H1 (cell line): ENCODE results near the gene PLEKHM3. TPM values are rescaled to one million over a fixed set of nuclear protein-coding genes. Genes with fewer than 3 reads are reported as not detected.
A peak's percentile ranks its signal among the peaks of the same experiment; 100 is the strongest.

Experiments
- CTCF ChIA-PET: fragments of 300-600 bp; sonication (Branson Sonifier 250); formaldehyde crosslinking; loops from one replicate; lab custom pipeline; 2021; ENCODE audit not compliant: partially characterized antibody; lab: Charles Lee
- POLR2A ChIA-PET: fragments of 300-600 bp; sonication (Branson Sonifier 250); formaldehyde crosslinking; loops from one replicate; lab custom pipeline; 2021; ENCODE audit warnings: inconsistent platforms; ENCODE audit not compliant: partially characterized antibody; lab: Charles Lee
- DNase-seq, 2 experiments: peaks; one replicate each; pipeline versions ENCODE4 v3.0.0 to v3.0.0-alpha.2; 2010 to 2022; ENCODE audit warnings: low spot score in 2 of 2, low read depth in 1 of 2, mixed read lengths in 1 of 2
- FAIRE-seq: peaks from 2 replicates; lab custom pipeline; 2011; peaks lifted over from hg19 to GRCh38; lab: Jason Lieb, UNC
- H2AFZ ChIP-seq: 2 replicates; pipeline ENCODE4 v1.8.1; 2012; ENCODE audit warnings: low read length, inconsistent platforms
- H2AK5ac ChIP-seq: 2 replicates; pipeline ENCODE4 v1.6.1; 2013; ENCODE audit warnings: low read depth, low read length
- H2BK120ac ChIP-seq: replicated peaks from 2 replicates; pipeline ENCODE3; 2013; ENCODE audit warnings: low read depth, low read length, inconsistent platforms
- H2BK12ac ChIP-seq: 2 replicates; pipeline ENCODE4 v1.6.1; 2013; ENCODE audit warnings: low read depth, low read length
- H2BK15ac ChIP-seq: 2 replicates; pipeline ENCODE4 v1.6.1; 2013; ENCODE audit warnings: low read length
- H2BK20ac ChIP-seq: 2 replicates; pipeline ENCODE4 v1.6.1; 2013; ENCODE audit warnings: low read length
- H2BK5ac ChIP-seq: 2 replicates; pipeline ENCODE4 v1.6.1; 2013; ENCODE audit warnings: low read depth, low read length
- H3K14ac ChIP-seq: 2 replicates; pipeline ENCODE4 v1.6.1; 2013; ENCODE audit warnings: inconsistent platforms; ENCODE audit not compliant: insufficient read length
- H3K18ac ChIP-seq: 2 replicates; pipeline ENCODE4 v1.6.1; 2013; ENCODE audit warnings: low read length; ENCODE audit errors: extremely low read depth
- H3K23ac ChIP-seq: 2 replicates; pipeline ENCODE4 v1.6.1; 2013; ENCODE audit warnings: inconsistent platforms; ENCODE audit not compliant: insufficient read length
- H3K23me2 ChIP-seq: 2 replicates; pipeline ENCODE4 v1.6.1; 2013; ENCODE audit warnings: low read depth, low read length
- H3K27ac ChIP-seq: 2 replicates; pipeline ENCODE4 v1.6.1; 2011; ENCODE audit warnings: low read depth, low read length, inconsistent platforms
- H3K27me3 ChIP-seq, 4 experiments: replicated peaks in 1 of 4; 1 replicate in 1 of 4; 2 replicates in 3 of 4; pipeline versions ENCODE4 v1.6.1 to v1.8.1; 2011 to 2013; ENCODE audit warnings: low read length in 3 of 4, mild to moderate bottlenecking in 3 of 4, inconsistent platforms in 2 of 4, mixed read lengths in 2 of 4, moderate library complexity in 1 of 4; ENCODE audit not compliant: control insufficient read depth in 3 of 4, insufficient read depth in 3 of 4; ENCODE audit errors: extremely low read depth in 1 of 4
- H3K36me3 ChIP-seq, 4 experiments: 2 replicates each; pipeline versions ENCODE4 v1.6.1 to v1.8.1; 2011 to 2013; ENCODE audit warnings: mild to moderate bottlenecking in 4 of 4, low read length in 3 of 4, moderate library complexity in 2 of 4, control low read depth in 1 of 4, inconsistent platforms in 1 of 4; ENCODE audit not compliant: insufficient read depth in 4 of 4, control insufficient read depth in 2 of 4
- H3K4ac ChIP-seq: replicated peaks from 2 replicates; pipeline ENCODE3; 2013; ENCODE audit warnings: low read length, low read depth, mixed read lengths, inconsistent platforms; ENCODE audit not compliant: insufficient read length
- H3K4me1 ChIP-seq, 4 experiments: replicated peaks in 1 of 4; 1 replicate in 1 of 4; 2 replicates in 3 of 4; pipeline versions ENCODE4 v1.6.1 to v1.8.1; 2011 to 2013; ENCODE audit warnings: low read length in 3 of 4, inconsistent platforms in 2 of 4, mixed read lengths in 1 of 4; ENCODE audit not compliant: insufficient read depth in 4 of 4, control insufficient read depth in 3 of 4
- H3K4me2 ChIP-seq, 2 experiments: 2 replicates each; pipeline versions ENCODE4 v1.6.1 to v1.8.1; 2011 to 2013; ENCODE audit warnings: low read depth in 2 of 2, low read length in 2 of 2, control low read depth in 1 of 2, inconsistent platforms in 1 of 2, mild to moderate bottlenecking in 1 of 2; ENCODE audit not compliant: insufficient read depth in 1 of 2
- H3K4me3 ChIP-seq, 4 experiments: fragments of 200-600, 300-600 bp in 1 of 4; sonication (generic), shearing (Covaris generic), sonication (Bioruptor Twin) in 1 of 4; 2 replicates each; pipeline versions ENCODE4 v1.5.1 to v1.8.1; 2011 to 2016; ENCODE audit warnings: low read length in 4 of 4, low read depth in 3 of 4, control low read depth in 2 of 4, inconsistent platforms in 2 of 4, mild to moderate bottlenecking in 2 of 4, mixed read lengths in 1 of 4, moderate library complexity in 1 of 4; ENCODE audit not compliant: insufficient read depth in 2 of 4; ENCODE audit errors: extremely low read depth in 1 of 4
- H3K56ac ChIP-seq: replicated peaks from 2 replicates; pipeline ENCODE3; 2013; ENCODE audit warnings: low read depth, mild to moderate bottlenecking, mixed read lengths, low read length, inconsistent platforms; ENCODE audit not compliant: insufficient read length
- H3K79me1 ChIP-seq: 2 replicates; pipeline ENCODE4 v1.6.1; 2013; ENCODE audit warnings: low read depth, low read length, control low read depth
- H3K79me2 ChIP-seq, 2 experiments: 2 replicates each; pipeline versions ENCODE4 v1.6.1 to v1.8.1; 2012 to 2013; ENCODE audit warnings: low read length in 2 of 2, mild to moderate bottlenecking in 2 of 2, inconsistent platforms in 1 of 2; ENCODE audit not compliant: insufficient read depth in 2 of 2, control insufficient read depth in 1 of 2
- H3K9ac ChIP-seq, 4 experiments: replicated peaks in 1 of 4; 1 replicate in 1 of 4; 2 replicates in 3 of 4; pipeline versions ENCODE4 v1.6.1 to v1.8.1; 2011 to 2013; ENCODE audit warnings: low read depth in 3 of 4, low read length in 3 of 4, control low read depth in 2 of 4, mild to moderate bottlenecking in 2 of 4, moderate library complexity in 2 of 4, inconsistent platforms in 1 of 4; ENCODE audit errors: extremely low read depth in 1 of 4
- H3K9me3 ChIP-seq, 2 experiments: 2 replicates each; pipeline versions ENCODE4 v1.6.1 to v1.8.1; 2012 to 2013; ENCODE audit warnings: mild to moderate bottlenecking in 2 of 2, moderate library complexity in 2 of 2, control low read depth in 1 of 2, inconsistent platforms in 1 of 2, low read depth in 1 of 2, low read length in 1 of 2, mixed read lengths in 1 of 2; ENCODE audit not compliant: insufficient read depth in 2 of 2
- H4K20me1 ChIP-seq, 2 experiments: replicated peaks in 1 of 2; 2 replicates each; pipeline versions ENCODE3 to v1.8.1; 2011 to 2013; ENCODE audit warnings: inconsistent platforms in 2 of 2, low read length in 2 of 2, mild to moderate bottlenecking in 1 of 2; ENCODE audit not compliant: insufficient read depth in 2 of 2, control insufficient read depth in 1 of 2
- H4K5ac ChIP-seq: 2 replicates; pipeline ENCODE4 v1.6.1; 2013; ENCODE audit warnings: low read length, low read depth, mixed read lengths, inconsistent platforms; ENCODE audit not compliant: insufficient read length
- H4K8ac ChIP-seq: 2 replicates; pipeline ENCODE4 v1.8.0; 2013; ENCODE audit warnings: mild to moderate bottlenecking, moderate library complexity, low read length, inconsistent platforms; ENCODE audit not compliant: insufficient read depth; ENCODE audit errors: extremely low read depth
- H4K91ac ChIP-seq: replicated peaks from 2 replicates; pipeline ENCODE3; 2013; ENCODE audit warnings: low read length, mixed read lengths, inconsistent platforms; ENCODE audit not compliant: insufficient read length
- ASH2L ChIP-seq: fragments of 200-600, 300-600 bp; sonication (generic); IDR thresholded peaks from one replicate; pipeline ENCODE4 v1.7.1; 2017; ENCODE audit warnings: low read length
- HDAC6 ChIP-seq: IDR thresholded peaks from one replicate; pipeline ENCODE4 v1.7.1; 2012; ENCODE audit warnings: low read depth, mild to moderate bottlenecking, inconsistent platforms, low read length, moderate library complexity
- KDM4A ChIP-seq: IDR thresholded peaks from one replicate; pipeline ENCODE4 v1.7.1; 2012; ENCODE audit warnings: low read depth, mild to moderate bottlenecking, moderate library complexity, low read length, inconsistent platforms; ENCODE audit not compliant: severe bottlenecking
- KDM5A ChIP-seq: fragments of 200-600 bp; IDR thresholded peaks from 2 replicates; pipeline ENCODE4 v1.7.1; 2012; ENCODE audit warnings: mild to moderate bottlenecking, low read length, inconsistent platforms, mixed read lengths
- NANOG ChIP-seq: IDR thresholded peaks from 2 replicates; pipeline ENCODE4 v1.6.1; 2011; ENCODE audit warnings: low read length, low read depth, mild to moderate bottlenecking, inconsistent platforms; ENCODE audit not compliant: insufficient read depth, poor library complexity, severe bottlenecking
- PHF8 ChIP-seq: fragments of 200-600 bp; sonication (generic); conservative IDR thresholded peaks from 2 replicates; pipeline ENCODE4 v1.7.1; 2012; ENCODE audit warnings: low read depth, mild to moderate bottlenecking, inconsistent platforms, low read length, moderate library complexity
- POLR2A ChIP-seq, 2 experiments: IDR thresholded peaks; 1 replicate in 1 of 2; 2 replicates in 1 of 2; pipeline ENCODE4 v1.6.1; 2011; ENCODE audit warnings: low read depth in 2 of 2, low read length in 2 of 2, mild to moderate bottlenecking in 2 of 2; ENCODE audit errors: control extremely low read depth in 1 of 2
- POLR2AphosphoS5 ChIP-seq: IDR thresholded peaks from 2 replicates; pipeline ENCODE4 v1.6.1; 2011; ENCODE audit warnings: low read depth, low read length
- RAD21 ChIP-seq, 2 experiments: IDR thresholded peaks in 1 of 2; conservative IDR thresholded peaks in 1 of 2; 2 replicates each; pipeline ENCODE4 v1.6.1; 2011; ENCODE audit warnings: low read depth in 2 of 2, low read length in 2 of 2, improper control_type of control experiment in 1 of 2, inconsistent platforms in 1 of 2, mild to moderate bottlenecking in 1 of 2, moderate library complexity in 1 of 2
- RBBP5 ChIP-seq: IDR thresholded peaks from 2 replicates; pipeline ENCODE4 v1.7.1; 2012; ENCODE audit warnings: low read depth, mild to moderate bottlenecking, inconsistent platforms, low read length, moderate library complexity, borderline replicate concordance
- SIX5 ChIP-seq: IDR thresholded peaks from 2 replicates; pipeline ENCODE4 v1.6.1; 2011; ENCODE audit warnings: mild to moderate bottlenecking, low read depth, low read length
- TAF1 ChIP-seq: IDR thresholded peaks from 2 replicates; pipeline ENCODE4 v1.6.1; 2011; ENCODE audit warnings: mild to moderate bottlenecking, low read depth, low read length
- WGBS, 2 experiments: shearing (Covaris generic) in 1 of 2; methylation state at CpG; one replicate each; pipeline versions ENCODE4 v1.1.6 to v1.1.7; 2013 to 2015; ENCODE audit warnings: low lambda C conversion rate in 2 of 2, mixed read lengths in 2 of 2, inconsistent platforms in 1 of 2, low coverage in 1 of 2, missing lambda C conversion rate in 1 of 2; ENCODE audit not compliant: insufficient replicate concordance in 2 of 2, insufficient coverage in 1 of 2, insufficient read length in 1 of 2; ENCODE audit errors: extremely low coverage in 1 of 2, missing lambda C conversion rate in 1 of 2; 5-methylcytosine and 5-hydroxymethylcytosine counted together
- polyA plus RNA-seq, 7 experiments: library from polyadenylated mRNA; depleted of rRNA in 3 of 7; stranded (reverse) in 5 of 7; unstranded in 2 of 7; fragments of >200 nt in 5 of 7; fragments of 200-250 nt in 2 of 7; gene quantifications; 1 replicate in 5 of 7; 2 replicates in 1 of 7; 4 replicates in 1 of 7; pipeline versions ENCODE4 v1.2.1 to v1.2.3, GENCODE V29; 2011 to 2013; ENCODE audit warnings: missing spikeins in 2 of 7, mixed read lengths in 2 of 7
- total RNA-seq: library from RNA; stranded (reverse); fragmentation: NEBNext Ultra II Directional; extraction: Animal tissue kit (Norgen Biotek cat#: 25700); gene quantifications from 2 replicates; pipeline ENCODE4 v1.2.1, GENCODE V29; 2021

The PLEKHM3 gene
- total and polyA plus RNA-seq, 2 of the 8 experiments (the other 6 are each of a cell fraction or from before 2014, with no cell fraction given): 2.3 to 5.8 TPM

- Histone ChIP-seq H2BK12ac (no peak overlapping the region), H3K36me3 (peaks cover 0 to 14% (median 2%) of the 10 kb centered on the region in 4 experiments; a peak in 3 of 8 replicates), H2BK20ac (peak overlapping the region; percentile 57; the same call in 1 of the 2 replicates), H2BK120ac (no peak overlapping the region), H3K79me2 (no peaks in the 10 kb centered on the region), H4K91ac (no peak overlapping the region), H4K20me1 (no peaks in the 10 kb centered on the region), H4K5ac (no peak overlapping the region), H3K4me3 (no peak overlapping the region)
- 93% methylated on average over 1 of the region's 1 CpG; no CpG with 5 or more reads in 1 of the 2 experiments for WGBS, 2 experiments
- DNase-seq: no peak
- TF ChIP-seq HDAC6: no peak
- no peak for TF ChIP-seq ASH2L
- TF ChIP-seq NANOG: no peak
- no peak for TF ChIP-seq RAD21 (IDR thresholded peaks at IDR 0.05 in 1 of 2, conservative IDR thresholded peaks at IDR 0.05 in 1 of 2; ENCODE audit: low read depth in 2 of 2, low read length in 2 of 2)
- no peak for TF ChIP-seq POLR2A (IDR thresholded peaks at IDR 0.05; ENCODE audit: control extremely low read depth in 1 of 2, low read depth in 2 of 2, low read length in 2 of 2)
- TF ChIP-seq SIX5: no peak
- no peak for TF ChIP-seq TAF1
- no peak for TF ChIP-seq KDM4A
- TF ChIP-seq KDM5A: no peak
- no peak for TF ChIP-seq PHF8
- no peak for TF ChIP-seq POLR2AphosphoS5
- no peak for TF ChIP-seq RBBP5
- TF ChIP-seq, all 59 proteins: peak for 0
- FAIRE-seq: no peak
- CTCF ChIA-PET: interaction anchor here (0.9 to 2.0 kb wide), 3 partner anchors 13 to 192 kb away, joined by 3 to 10 read pairs (median 4); no protein-coding TSS in a partner anchor
- Histone ChIP-seq H4K8ac (no peak overlapping the region), H2BK15ac (no peak overlapping the region), H3K4ac (no peak overlapping the region), H3K79me1 (no peaks in the 10 kb centered on the region), H3K9me3 (peaks cover 16 to 17% of the 10 kb centered on the region in 2 experiments), H3K23ac (no peak overlapping the region), H3K4me2 (no peak overlapping the region), H3K14ac (no peak overlapping the region), H3K23me2 (no peaks in the 10 kb centered on the region), H3K18ac (no peak overlapping the region), H2AFZ (no peak overlapping the region), H3K27ac (no peak overlapping the region), H2BK5ac (no peak overlapping the region), H3K27me3 (no peaks in the 10 kb centered on the region), H3K56ac (no peak overlapping the region), H3K9ac (no peak overlapping the region), H3K4me1 (peaks cover 0 to 3% (median 1%) of the 10 kb centered on the region in 4 experiments; a peak in 2 of 7 replicates), H2AK5ac (no peak overlapping the region)
- POLR2A ChIA-PET: no interaction called here
These were observed 65.2 kb downstream of the PLEKHM3 start for GRCh38 chr2:207960090-207960489.
